Measurements from ENCODE around the gene KLHL22.
"Not testable (repeated sequence)": the region's sequence is repeated elsewhere in the genome, so short reads cannot be mapped to it uniquely, and the experiment has no call there.

KLHL22 gene

GRCh38 chr22:20494978-20495860, at the start of gene KLHL22:
TSS of gene KLHL22 (minus strand) at chr22:20495795. CDS start at chr22:20489211, 6,584 bp downstream.
- peak in 39 of 42 donors; percentile 19 to 68 (median 43) for DNase-seq
- intact Hi-C loops (cut with DNase I): loop anchor here (10.0 kb wide), 2 partner anchors 100 to 420 kb away; partner anchors contain the start of genes CRKL and ZNF74

- not testable (repeated sequence) for DNase-seq
These were observed 49.7 kb upstream of the KLHL22 start for GRCh38 chr22:20545318-20545634.

GRCh38 chr22:20542736-20543135, 47.1 kb upstream of the KLHL22 start:
- no peak for DNase-seq
- intact Hi-C loops (cut with DNase I): no loop called here

More at GRCh38 chr22:20545318-20545634, 49.7 kb upstream of the KLHL22 start:
- intact Hi-C loops (cut with DNase I): not testable (repeated sequence)

DNA sequence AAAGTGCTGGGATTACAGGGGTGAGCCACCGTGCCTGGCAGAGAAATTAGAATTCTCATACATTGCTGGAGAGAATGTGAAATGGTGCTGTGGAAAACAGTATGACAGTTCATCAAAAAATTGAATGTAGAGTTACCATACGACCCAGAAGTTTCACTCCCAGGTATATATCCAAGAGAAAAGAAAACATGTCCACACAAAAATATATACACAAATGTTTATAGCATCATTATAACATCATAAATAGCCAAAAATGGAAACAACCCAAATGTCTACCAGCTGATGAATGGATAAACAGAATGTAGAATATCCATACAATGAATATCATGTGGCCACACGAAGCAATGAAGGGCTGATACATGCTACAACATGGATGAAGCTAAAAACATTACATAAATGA, 46.5 kb upstream of the KLHL22 start:
- intact Hi-C loops (cut with DNase I): no loop called here
- no peak for DNase-seq

- intact Hi-C loops (cut with DNase I): not testable (repeated sequence)
- DNase-seq: peak in 1 of 42 donors; percentile 7
These were observed 43.3 kb upstream of the KLHL22 start for GRCh38 chr22:20538875-20539274.

DNA sequence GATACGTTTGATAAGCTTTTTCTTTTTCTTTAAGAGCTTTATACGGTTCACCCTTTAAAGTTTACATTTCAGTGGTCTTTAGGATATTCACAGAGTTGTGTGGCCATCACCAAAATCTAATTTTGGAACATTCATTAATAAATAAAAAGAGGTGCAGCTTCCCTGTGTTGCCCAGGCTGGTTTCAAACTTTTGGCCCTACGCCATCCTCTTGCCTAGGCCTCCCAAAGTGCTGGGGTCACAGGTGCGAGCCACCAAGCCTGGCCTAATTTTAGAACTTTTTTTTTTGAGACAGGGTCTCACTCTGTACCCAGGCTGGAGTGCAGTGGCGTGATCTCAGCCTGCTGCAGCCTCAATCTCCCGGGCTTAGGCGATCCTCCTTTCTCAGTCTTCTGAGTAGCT, 42.4 kb upstream of the KLHL22 start:
- no peak for DNase-seq

DNA sequence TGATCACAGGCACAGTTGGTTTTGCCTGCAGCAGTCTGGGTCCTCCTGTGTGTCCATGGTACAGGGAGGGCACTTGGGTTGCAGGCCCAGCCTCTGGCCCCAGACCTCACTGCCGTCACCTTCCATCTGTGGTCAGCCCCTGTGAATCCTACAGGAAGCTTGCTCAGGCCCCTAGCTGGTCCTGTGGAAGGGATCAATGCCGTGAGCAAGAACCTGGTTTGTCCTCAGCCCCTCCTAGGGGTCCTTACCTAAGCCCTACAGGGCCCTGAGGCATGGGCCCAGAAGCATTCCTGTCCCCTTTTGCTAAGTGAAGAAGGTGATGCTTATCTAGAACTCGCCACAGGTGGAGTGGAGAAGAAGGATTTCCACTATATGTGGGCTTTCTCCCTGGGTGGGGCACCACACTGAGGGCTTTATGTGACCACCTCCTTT, 41.7 kb upstream of the KLHL22 start:
- intact Hi-C loops (cut with DNase I): no loop called here
- DNase-seq: no peak

More for the DNA sequence above, 42.4 kb upstream of the KLHL22 start:
- intact Hi-C loops (cut with DNase I): no loop called here

GRCh38 chr22:20536590-20537324, 41.2 kb upstream of the KLHL22 start:
- no peak for DNase-seq

GRCh38 chr22:20533879-20534265, 38.3 kb upstream of the KLHL22 start:
- peak in 38 of 42 donors; percentile 27 to 84 (median 57) for DNase-seq
- intact Hi-C loops (cut with DNase I): no loop called here

More at GRCh38 chr22:20536590-20537324, 41.2 kb upstream of the KLHL22 start:
- intact Hi-C loops (cut with DNase I): no loop called here

GRCh38 chr22:20533095-20533878, 37.7 kb upstream of the KLHL22 start:
- intact Hi-C loops (cut with DNase I): no loop called here

DNA sequence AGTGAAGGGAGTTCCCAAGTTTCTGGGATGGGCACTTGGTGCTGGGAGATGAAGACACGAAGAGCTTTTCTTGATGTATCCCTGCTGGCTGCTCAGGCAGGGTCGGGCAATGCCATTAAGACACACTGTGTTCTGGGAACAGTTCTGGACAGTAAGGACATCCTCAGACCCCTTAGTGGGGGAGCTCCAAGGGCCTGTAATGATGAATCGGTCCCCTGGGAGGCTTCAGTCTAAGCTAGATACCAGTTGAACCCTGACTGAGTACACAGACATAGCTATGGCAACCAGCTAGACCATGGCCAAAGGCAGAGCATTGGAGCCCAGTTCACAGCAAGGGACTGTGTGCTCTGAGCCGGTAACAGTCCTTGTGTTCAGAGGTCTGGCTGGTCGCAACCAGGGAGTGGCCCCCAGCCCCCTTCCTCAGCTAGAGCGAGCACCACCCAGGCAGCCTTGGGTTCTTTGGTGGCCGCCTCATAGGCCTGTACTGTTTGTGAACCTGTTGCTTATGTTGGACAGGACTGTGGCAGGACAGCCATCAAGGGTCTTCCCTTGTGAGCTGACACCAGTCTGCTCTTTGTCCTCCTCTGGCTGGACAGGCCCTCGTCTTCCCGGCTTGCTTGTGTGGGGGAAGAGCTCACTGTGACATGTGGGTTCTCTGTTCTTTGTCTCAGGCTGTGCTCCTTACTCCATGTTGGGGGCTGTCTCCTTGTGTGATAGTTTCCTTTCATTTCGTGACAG, 36.8 kb upstream of the KLHL22 start:
- DNase-seq: peak in 1 of 42 donors; percentile 35
- intact Hi-C loops (cut with DNase I): no loop called here

More at GRCh38 chr22:20533095-20533878, 37.7 kb upstream of the KLHL22 start:
- DNase-seq: peak in 1 of 42 donors; percentile 16

- intact Hi-C loops (cut with DNase I): no loop called here
- peak; percentile 53 to 94 (median 81) for DNase-seq
These were observed 36.0 kb upstream of the KLHL22 start for GRCh38 chr22:20531404-20532201.

DNA sequence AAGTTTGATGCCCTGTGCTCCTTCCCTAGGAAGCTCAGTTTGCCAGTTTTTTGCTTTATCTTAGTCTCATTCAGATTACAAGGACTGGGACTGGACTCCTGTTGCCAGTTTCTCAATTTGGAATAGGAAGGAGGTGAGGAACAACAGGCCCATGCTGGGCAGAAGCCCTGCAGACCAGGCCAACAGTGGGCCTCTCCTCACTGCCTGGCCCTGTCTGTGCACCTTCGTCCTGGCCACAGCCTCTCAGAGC, 35.5 kb upstream of the KLHL22 start:
- intact Hi-C loops (cut with DNase I): no loop called here
- no peak for DNase-seq

- DNase-seq: no peak
- intact Hi-C loops (cut with DNase I): no loop called here
These were observed 35.0 kb upstream of the KLHL22 start for GRCh38 chr22:20530368-20531153.

- no peak for DNase-seq
- intact Hi-C loops (cut with DNase I): no loop called here
These were observed 32.9 kb upstream of the KLHL22 start for GRCh38 chr22:20528405-20528978.

DNA sequence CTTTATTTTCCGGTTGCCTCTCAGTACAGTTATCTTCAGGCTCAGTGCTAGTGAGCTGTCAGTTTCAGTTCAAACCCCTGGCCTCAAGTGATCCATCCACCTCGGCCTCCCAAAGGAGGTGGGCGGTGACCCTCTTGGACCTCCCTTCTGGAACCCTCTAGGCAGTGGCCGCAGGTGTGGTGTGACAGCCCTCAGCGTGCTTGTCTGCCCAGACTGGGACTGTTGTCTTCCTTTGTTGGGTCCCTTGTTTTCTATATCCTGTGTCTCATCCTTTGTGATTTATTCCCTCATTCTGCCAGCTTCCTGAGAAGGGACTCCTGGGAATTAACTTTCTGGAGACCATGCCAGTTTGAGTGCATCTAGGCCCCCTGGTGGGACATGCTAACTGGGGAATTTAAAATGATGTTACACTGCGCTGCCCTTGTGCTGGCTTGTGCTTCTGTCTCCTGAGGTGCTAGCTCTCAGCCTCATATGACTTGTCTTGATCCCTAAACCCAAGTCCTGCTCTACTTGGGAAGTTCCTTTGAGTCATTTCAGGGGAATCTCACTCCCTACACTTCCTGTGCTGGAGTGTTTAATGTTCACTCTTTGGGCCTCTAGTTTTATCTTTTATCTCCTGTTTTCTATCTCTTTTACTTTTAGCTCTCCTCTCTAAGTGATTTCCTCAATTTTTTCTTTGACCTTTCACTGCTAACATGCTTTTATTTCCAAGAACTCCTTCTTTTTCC, 31.2 kb upstream of the KLHL22 start:
- intact Hi-C loops (cut with DNase I): no loop called here
- DNase-seq: no peak
